Activated CD8-positive, alpha-beta T cell treated with anti-CD3 and anti-CD28 coated beads for 36 hours (primary cell): ENCODE measurements around the gene MRPL20. TPM values are rescaled to one million over a fixed set of nuclear protein-coding genes. Genes with fewer than 3 reads are reported as not detected.
A peak's percentile ranks its signal among the peaks of the same experiment; 100 is the strongest.

Experiments used
- ATAC-seq: fragments of 200-7000 bp; cut with Tn5 transposase; one replicate; pipeline ENCODE4 v1.10.0; 2021; ENCODE audit warnings: mild to moderate bottlenecking, moderate library complexity
- CTCF ChIA-PET: fragments of 350-600 bp; sonication (Branson Sonifier 250); formaldehyde crosslinking; loops from one replicate; lab custom pipeline; 2021; ENCODE audit warnings: antibody characterized with exemption; lab: Charles Lee
- POLR2A ChIA-PET: fragments of 350-600 bp; sonication (Branson Sonifier 250); formaldehyde crosslinking; loops from one replicate; lab custom pipeline; 2021; ENCODE audit warnings: antibody characterized with exemption; lab: Charles Lee
- DNase-seq: peaks from one replicate; pipeline ENCODE4 v3.0.0-alpha.2; 2020
- H3K27ac Mint-ChIP-seq: one replicate; pipeline ENCODE4 v1.8.0; 2021; ENCODE audit warnings: mild to moderate bottlenecking, mixed read lengths
- H3K27me3 Mint-ChIP-seq: one replicate; pipeline ENCODE4 v1.8.0; 2021; ENCODE audit warnings: mixed read lengths
- H3K36me3 Mint-ChIP-seq: one replicate; pipeline ENCODE4 v1.8.0; 2021; ENCODE audit warnings: low read depth, mixed read lengths
- H3K4me1 Mint-ChIP-seq: one replicate; pipeline ENCODE4 v1.8.0; 2021; ENCODE audit warnings: low read depth, mixed read lengths
- H3K4me3 Mint-ChIP-seq: one replicate; pipeline ENCODE4 v1.8.0; 2021; ENCODE audit warnings: mild to moderate bottlenecking, moderate library complexity, mixed read lengths
- H3K9me3 Mint-ChIP-seq: one replicate; pipeline ENCODE4 v1.8.0; 2021; ENCODE audit warnings: mixed read lengths
- CTCF ChIP-seq: fragments of 200-600 bp; IDR thresholded peaks from one replicate; pipeline ENCODE4 v1.8.0; 2022; ENCODE audit warnings: antibody characterized with exemption, mild to moderate bottlenecking
- intact Hi-C: fragments of 100-400 bp; cut with micrococcal nuclease; formaldehyde crosslinking; loops from one replicate; pipeline ENCODE4 v1.10.0; 2022
- total RNA-seq, 2 experiments: library from RNA; stranded (reverse); gene quantifications; one replicate each; pipeline ENCODE4 v1.2.3, GENCODE V29; 2021

MRPL20 gene
- total RNA-seq, 2 experiments from 2014 or later: 127 to 129 TPM

- peaks cover 74% of the 10 kb centered on the region for H3K36me3 Mint-ChIP-seq
- ChIA-PET CTCF (interaction anchor here (0.7 to 1.4 kb wide), 7 partner anchors 11 to 97 kb away, joined by 3 to 6 read pairs (median 3); no protein-coding TSS in a partner anchor), POLR2A (interaction anchor here (0.6 to 4.9 kb wide), 6 partner anchors 8 to 149 kb away, joined by 3 to 48 read pairs (median 4); no protein-coding TSS in a partner anchor)
- no peaks in the 10 kb centered on the region for H3K27me3 Mint-ChIP-seq
- peak overlapping the region; percentile 88 for H3K27ac Mint-ChIP-seq
- peak; percentile 63 for TF ChIP-seq CTCF
- intact Hi-C loops: no loop called here
- ATAC-seq (no peak), DNase-seq (peak; percentile 59)
- no peaks in the 10 kb centered on the region for H3K9me3 Mint-ChIP-seq
- peak overlapping the region; percentile 93 for H3K4me3 Mint-ChIP-seq
- H3K4me1 Mint-ChIP-seq: peaks cover 56% of the 10 kb centered on the region
Observed at GRCh38 chr1:1402072-1402900, 4.8 kb downstream of the MRPL20 start.

- no peak for DNase-seq
- TF ChIP-seq CTCF: no peak
- H3K27me3 Mint-ChIP-seq: no peaks in the 10 kb centered on the region
- POLR2A ChIA-PET: interaction anchor here (0.7 to 4.9 kb wide), 6 partner anchors 9 to 150 kb away, joined by 3 to 48 read pairs (median 4); partner anchors contain the start of gene AURKAIP1
- intact Hi-C loops: no loop called here
- no peak for ATAC-seq
- H3K36me3 Mint-ChIP-seq: peaks cover 71% of the 10 kb centered on the region
- peaks cover 57% of the 10 kb centered on the region for H3K4me1 Mint-ChIP-seq
- peak overlapping the region; percentile 88 for H3K27ac Mint-ChIP-seq
- CTCF ChIA-PET: interaction anchor here (1.0 kb wide), 2 partner anchors 30 to 92 kb away, joined by 3 read pairs; no protein-coding TSS in a partner anchor
- peak overlapping the region; percentile 93 for H3K4me3 Mint-ChIP-seq
- no peaks in the 10 kb centered on the region for H3K9me3 Mint-ChIP-seq
Observed at GRCh38 chr1:1401457-1402010, 5.6 kb downstream of the MRPL20 start.

DNA sequence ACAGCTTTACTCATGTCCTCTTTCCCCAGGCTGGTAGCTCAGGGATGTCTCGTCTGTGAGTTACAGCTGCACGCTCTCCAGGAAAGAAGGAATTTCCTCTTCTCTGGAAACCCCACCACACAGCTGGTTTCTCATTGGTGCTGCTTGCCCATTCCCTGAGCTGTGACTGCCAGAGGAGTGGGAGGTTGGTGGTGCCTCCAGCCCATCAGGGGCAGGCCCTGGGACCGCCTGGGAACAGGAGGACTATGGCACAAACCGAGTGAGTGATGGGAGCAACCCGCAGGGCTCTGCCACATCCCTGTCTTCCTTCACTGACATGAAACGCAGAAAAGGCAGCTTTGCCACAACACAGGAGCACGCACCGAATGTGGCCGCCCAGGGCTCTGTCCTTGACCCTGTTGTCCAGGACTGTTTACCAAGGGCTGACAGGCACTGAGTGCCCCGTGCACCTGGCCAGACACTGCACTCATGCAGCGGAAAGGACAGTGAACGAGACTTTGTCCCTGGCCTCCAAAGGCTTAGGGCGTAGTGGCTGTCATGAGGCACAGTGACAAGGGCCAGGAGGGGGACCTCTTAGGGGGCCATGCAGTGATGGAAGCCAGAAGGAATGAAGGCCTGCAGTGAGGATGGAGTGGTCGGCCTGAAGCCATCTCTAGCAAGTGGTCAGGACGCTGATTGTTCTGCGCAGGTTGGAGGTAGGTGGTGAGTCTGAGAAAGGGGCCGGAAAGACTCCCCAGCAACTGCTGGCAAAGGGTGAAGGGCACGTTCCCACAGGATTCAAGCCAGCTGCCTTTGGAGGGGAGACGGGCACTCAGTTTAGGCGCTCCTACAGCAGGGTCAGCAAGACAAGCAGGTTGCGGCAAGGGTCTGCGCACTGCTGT lies 6.3 kb downstream of the MRPL20 start:
- Mint-ChIP-seq H3K36me3 (peaks cover 64% of the 10 kb centered on the region), H3K27ac (peak overlapping the region; percentile 88), H3K4me3 (peak overlapping the region; percentile 93), H3K4me1 (peaks cover 53% of the 10 kb centered on the region), H3K27me3 (no peaks in the 10 kb centered on the region), H3K9me3 (no peaks in the 10 kb centered on the region)
- POLR2A ChIA-PET: interaction anchor here (0.7 to 4.9 kb wide), 13 partner anchors 9 to 230 kb away, joined by 3 to 48 read pairs (median 4); partner anchors contain the start of genes AURKAIP1 and VWA1
- no peak for DNase-seq
- ATAC-seq: no peak
- CTCF ChIA-PET: interaction anchor here (1.0 to 2.1 kb wide), 3 partner anchors 15 to 33 kb away, joined by 3 to 12 read pairs (median 4); partner anchors contain the start of gene AURKAIP1
- intact Hi-C loops: no loop called here
- no peak for TF ChIP-seq CTCF

GRCh38 chr1:1399872-1400575 lies 7.1 kb downstream of the MRPL20 start:
- H3K27me3 Mint-ChIP-seq: no peaks in the 10 kb centered on the region
- POLR2A ChIA-PET: interaction anchor here (0.5 to 4.9 kb wide), 17 partner anchors 7 to 319 kb away, joined by 3 to 48 read pairs (median 4); partner anchors contain the start of genes AURKAIP1, MRPL20 and VWA1
- intact Hi-C loops: no loop called here
- H3K36me3 Mint-ChIP-seq: peaks cover 64% of the 10 kb centered on the region
- H3K27ac Mint-ChIP-seq: peak overlapping the region; percentile 88
- peak overlapping the region; percentile 93 for H3K4me3 Mint-ChIP-seq
- CTCF ChIA-PET: interaction anchor here (1.0 to 2.1 kb wide), 7 partner anchors 11 to 105 kb away, joined by 3 to 12 read pairs (median 6); partner anchors contain the start of gene AURKAIP1
- TF ChIP-seq CTCF: no peak
- H3K9me3 Mint-ChIP-seq: no peaks in the 10 kb centered on the region
- no peak for ATAC-seq
- DNase-seq: peak; percentile 31
- H3K4me1 Mint-ChIP-seq: peaks cover 51% of the 10 kb centered on the region
